ENCODE measurements around the gene QRFP.

Gene QRFP

DNA sequence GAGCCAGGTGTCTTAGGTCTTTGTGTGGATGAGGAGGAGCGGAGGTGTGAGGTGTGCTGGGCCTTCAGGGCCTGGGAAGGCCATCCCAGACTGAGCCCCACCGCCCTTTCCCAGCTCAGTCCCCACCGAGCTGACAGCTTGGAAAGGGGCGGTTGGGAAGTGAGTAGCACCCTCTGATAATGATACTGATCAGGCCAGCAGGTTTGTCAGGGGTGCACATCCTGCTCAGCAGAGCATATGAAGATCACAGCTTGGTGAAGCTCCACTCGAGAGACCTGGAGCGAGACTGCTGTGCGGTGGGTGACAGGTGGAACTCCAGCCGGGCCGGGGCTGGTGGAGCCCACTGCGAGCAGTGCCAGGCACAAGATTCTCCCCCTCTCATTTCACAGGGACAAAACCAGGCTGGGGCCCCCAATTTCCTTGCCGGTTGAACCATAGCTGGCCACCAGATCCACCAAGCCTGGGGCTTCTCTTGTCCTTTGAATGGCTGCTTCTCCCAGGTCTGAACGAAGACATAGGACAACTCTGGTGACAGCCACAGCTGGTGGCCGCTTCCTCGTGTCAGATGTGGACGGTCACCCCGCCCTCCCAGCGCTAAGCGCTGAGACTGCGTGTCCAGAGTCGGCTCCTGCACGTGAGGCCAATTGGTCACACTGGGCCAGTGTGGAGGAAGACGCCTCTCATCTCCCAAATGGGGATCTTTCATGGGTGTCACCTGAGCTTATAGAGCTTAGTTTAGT lies 8.3 kb downstream of the QRFP start:
- DNase-seq = no peak

DNA sequence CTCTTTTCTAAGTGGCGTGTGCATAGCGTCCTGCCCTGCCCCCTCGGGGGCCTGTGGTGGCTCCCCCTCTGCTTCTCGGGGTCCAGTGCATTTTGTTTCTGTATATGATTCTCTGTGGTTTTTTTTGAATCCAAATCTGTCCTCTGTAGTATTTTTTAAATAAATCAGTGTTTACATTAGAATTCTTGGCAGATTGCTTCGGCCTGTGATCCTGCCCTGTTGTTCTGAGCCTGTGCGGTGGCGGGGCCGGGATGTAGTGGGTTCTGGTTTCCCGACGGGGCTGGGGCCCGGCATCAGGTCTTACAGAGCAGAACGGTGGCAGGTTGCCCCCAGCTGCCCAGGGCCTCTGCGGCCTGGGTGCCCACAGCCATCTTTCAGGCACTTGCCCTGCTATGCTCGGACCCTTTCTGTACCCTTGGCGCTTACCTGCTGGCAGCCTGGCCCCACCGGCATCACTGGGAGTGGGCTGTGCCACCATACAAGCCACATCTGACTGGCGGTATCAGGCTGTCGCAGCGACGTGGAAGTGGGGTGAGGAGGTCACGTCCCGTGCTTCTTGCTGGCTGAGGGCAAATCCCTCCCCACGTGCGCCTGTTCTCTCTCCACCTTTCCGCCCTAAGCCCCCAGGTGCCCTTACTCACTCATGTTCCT lies 9.0 kb downstream of the QRFP start:
- DNase-seq = no peak

DNA sequence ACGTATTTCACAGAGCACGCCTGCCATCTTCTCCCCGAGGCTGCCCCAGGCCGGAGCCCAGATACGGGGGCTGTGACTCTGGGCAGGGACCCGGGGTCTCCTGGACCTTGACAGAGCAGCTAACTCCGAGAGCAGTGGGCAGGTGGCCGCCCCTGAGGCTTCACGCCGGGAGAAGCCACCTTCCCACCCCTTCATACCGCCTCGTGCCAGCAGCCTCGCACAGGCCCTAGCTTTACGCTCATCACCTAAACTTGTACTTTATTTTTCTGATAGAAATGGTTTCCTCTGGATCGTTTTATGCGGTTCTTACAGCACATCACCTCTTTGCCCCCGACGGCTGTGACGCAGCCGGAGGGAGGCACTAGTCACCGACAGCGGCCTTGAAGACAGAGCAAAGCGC lies 9.6 kb downstream of the QRFP start:
- DNase-seq = no peak

DNA sequence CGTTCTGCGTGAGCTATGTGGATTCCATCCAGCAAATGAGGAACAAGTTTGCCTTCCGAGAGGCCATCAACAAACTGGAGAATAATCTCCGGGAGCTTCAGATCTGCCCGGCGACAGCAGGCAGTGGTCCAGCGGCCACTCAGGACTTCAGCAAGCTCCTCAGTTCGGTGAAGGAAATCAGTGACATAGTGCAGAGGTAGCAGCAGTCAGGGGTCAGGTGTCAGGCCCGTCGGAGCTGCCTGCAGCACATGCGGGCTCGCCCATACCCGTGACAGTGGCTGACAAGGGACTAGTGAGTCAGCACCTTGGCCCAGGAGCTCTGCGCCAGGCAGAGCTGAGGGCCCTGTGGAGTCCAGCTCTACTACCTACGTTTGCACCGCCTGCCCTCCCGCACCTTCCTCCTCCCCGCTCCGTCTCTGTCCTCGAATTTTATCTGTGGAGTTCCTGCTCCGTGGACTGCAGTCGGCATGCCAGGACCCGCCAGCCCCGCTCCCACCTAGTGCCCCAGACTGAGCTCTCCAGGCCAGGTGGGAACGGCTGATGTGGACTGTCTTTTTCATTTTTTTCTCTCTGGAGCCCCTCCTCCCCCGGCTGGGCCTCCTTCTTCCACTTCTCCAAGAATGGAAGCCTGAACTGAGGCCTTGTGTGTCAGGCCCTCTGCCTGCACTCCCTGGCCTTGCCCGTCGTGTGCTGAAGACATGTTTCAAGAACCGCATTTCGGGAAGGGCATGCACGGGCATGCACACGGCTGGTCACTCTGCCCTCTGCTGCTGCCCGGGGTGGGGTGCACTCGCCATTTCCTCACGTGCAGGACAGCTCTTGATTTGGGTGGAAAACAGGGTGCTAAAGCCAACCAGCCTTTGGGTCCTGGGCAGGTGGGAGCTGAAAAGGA lies 10.9 kb downstream of the QRFP start:
- DNase-seq = no peak

DNA sequence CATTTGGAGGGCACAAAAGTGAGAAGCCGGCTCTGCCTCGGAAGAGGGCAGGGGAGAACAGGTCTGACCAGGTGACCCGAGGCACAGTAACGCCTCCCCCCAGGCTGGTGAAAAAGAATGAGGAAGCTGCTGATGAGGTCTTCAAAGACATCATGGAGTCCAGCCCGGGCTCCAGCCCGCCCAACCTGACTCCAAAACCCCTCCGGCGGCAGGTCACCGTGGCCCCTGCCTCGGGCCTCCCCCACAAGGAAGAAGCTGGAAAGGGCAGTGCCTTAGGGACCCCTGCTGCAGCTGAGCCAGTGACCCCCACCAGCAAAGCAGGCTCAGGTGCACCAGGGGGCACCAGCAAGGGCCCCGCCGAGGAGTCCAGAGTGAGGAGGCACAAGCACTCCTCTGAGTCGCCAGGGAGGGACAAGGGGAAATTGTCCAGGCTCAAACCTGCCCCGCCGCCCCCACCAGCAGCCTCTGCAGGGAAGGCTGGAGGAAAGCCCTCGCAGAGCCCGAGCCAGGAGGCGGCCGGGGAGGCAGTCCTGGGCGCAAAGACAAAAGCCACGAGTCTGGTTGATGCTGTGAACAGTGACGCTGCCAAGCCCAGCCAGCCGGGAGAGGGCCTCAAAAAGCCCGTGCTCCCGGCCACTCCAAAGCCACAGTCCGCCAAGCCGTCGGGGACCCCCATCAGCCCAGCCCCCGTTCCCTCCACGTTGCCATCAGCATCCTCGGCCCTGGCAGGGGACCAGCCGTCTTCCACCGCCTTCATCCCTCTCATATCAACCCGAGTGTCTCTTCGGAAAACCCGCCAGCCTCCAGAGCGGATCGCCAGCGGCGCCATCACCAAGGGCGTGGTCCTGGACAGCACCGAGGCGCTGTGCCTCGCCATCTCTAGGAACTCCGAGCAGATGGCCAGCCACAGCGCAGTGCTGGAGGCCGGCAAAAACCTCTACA lies 11.8 kb downstream of the QRFP start:
- no peak for DNase-seq

DNA sequence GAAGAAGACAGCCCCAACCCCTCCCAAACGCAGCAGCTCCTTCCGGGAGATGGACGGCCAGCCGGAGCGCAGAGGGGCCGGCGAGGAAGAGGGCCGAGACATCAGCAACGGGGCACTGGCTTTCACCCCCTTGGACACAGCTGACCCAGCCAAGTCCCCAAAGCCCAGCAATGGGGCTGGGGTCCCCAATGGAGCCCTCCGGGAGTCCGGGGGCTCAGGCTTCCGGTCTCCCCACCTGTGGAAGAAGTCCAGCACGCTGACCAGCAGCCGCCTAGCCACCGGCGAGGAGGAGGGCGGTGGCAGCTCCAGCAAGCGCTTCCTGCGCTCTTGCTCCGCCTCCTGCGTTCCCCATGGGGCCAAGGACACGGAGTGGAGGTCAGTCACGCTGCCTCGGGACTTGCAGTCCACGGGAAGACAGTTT lies 12.5 kb downstream of the QRFP start:
- DNase-seq = no peak

DNA sequence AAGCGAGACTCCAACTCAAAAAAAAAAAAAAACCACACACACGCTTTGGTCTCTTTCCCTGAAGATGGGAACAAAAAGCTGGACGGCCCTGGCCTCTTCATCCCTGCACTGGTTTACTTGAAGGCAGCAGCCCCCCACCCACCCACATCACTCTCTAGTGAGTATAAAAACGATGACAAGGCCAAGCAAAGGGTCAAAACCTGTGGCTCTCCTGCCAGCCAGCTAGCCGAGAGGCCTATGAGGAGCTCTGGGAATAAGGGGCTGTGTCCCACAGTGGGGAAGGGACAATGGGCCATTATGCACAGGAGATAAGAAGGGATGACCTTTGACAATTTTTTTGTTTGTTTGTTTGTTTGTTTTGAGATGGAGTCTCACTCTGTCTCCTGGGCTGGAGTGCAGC lies 13.1 kb downstream of the QRFP start:
- DNase-seq = no peak

DNA sequence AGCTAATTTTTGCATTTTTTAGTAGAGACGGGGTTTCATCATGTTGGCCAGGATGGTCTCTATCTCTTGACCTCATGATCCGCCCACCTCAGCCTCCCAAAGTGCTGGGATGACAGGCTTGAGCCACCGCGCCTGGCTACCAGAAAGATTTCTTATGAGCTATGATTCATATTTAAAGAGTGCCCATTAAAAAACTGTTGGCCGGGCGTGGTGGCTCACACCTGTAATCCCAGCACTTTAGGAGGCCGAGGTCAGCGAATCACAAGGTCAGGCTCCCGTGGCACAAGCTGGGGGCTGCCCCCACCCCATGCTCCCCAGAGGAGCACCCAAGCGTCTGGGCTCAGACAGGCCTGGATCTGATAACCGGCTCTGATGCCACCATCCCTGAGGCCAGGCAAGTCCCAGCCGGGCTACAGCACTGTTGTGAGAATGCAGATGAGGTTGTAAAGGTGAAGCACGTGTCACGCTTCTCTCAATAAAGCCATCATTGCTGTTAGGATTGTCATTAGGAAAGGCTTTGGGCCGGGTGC lies 13.9 kb downstream of the QRFP start:
- no peak for DNase-seq

DNA sequence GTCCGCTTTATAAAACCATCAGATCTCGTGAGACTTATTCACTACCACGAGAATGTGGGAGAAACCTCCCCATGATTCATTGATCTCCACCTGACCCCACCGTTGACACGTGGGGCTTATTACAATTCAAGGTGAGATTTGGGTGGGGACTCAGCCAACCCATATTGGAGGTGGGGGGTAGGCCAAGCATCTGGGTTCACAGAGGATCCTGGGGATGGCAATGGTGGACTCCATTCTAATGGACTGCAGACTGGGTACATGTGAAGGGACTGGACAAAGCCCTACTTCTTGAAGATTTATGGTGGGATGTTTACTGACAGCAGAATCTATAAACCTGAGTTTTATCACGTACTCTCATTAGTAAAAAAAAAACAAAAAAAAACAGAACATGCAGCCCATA lies 15.1 kb downstream of the QRFP start:
- DNase-seq = no peak

DNA sequence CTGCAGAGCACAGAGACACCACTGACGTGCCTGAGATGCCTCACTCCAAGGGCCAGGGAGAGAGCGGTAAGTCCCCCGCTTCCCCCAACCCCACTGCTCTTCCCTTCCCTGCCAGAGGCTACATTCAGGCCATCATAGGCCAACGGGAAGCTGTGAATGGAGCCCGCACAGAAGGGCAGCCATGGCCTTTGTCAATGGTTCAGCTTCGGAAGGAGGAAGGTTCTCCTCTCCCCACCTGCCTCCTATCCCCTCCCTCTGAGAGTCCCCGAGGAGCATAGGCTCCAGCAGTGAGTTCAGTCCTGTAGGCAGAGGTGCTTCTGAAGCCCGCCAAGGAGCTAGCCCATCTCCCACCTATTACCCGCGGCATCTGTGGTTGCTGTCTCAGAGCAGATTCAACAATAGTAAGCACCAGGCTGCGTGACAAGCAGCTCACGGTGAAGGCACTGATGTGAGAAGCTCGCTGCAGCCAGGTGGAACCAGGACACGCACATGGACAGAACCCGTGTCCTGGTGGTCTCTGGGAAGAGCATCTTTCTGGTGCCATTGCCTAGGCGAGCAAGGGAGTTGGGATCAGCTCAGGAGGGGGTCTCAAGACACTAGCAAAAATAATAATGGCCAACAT lies 15.9 kb downstream of the QRFP start:
- no peak for DNase-seq

DNA sequence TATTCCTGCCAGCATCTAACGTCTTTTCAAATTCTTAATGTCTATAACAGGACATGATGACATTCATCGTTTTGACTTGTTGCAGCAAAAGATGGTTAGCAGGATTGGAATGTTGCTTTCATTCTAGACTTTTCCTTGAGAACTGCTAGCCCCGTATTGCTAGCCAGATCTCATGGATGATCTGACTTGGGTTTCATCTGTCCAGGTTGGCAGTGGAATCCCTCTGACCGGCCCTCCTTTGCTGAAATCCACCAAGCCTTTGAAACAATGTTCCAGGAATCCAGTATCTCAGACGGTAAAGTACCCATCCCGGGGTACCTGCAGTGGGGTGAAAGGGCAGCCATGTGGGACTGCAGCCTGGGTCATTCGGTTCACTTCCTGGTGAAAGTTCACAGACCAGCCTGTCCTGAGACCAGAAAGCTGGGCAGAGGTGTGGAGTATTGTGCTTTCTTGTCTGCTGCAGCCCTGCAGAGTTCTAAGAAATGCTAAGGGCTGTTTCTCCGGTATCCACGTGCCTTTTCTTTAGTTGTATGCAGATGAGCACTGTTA lies 16.7 kb downstream of the QRFP start:
- no peak for DNase-seq

DNA sequence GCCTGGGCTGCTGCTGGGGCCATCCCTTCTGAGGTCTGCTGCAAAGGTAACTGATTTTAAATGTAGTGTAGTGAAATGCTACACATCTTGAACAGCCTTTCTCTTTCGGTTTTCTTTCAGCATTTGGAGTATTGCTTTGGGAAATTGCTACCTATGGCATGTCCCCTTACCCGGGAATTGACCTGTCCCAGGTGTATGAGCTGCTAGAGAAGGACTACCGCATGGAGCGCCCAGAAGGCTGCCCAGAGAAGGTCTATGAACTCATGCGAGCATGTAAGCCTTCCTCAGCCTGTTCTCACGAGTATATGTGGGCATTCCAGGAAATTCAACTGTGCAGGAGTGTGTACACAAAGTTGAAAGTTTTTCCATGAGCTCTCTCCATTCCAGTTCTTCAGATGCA lies 18.3 kb downstream of the QRFP start:
- no peak for DNase-seq

DNA sequence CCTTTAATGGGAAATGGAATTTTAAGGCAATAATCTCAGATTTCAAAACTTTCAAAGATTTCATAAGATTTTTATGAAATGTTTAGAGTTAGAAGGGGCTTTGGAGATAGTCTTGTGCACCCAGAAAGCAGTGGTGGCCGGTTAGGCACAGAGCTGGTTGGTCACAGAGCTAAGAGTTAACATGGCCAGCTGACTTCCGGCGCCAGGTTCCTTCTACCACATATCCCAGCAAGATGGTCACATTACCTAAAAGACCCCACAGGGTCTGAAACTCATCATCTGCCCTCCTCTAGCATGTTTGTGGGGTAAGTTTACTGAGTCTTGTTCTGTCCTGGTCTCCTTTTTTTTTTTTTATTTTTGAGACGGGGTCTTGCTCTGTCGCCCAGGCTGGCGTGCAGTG lies 19.3 kb downstream of the QRFP start:
- no peak for DNase-seq

DNA sequence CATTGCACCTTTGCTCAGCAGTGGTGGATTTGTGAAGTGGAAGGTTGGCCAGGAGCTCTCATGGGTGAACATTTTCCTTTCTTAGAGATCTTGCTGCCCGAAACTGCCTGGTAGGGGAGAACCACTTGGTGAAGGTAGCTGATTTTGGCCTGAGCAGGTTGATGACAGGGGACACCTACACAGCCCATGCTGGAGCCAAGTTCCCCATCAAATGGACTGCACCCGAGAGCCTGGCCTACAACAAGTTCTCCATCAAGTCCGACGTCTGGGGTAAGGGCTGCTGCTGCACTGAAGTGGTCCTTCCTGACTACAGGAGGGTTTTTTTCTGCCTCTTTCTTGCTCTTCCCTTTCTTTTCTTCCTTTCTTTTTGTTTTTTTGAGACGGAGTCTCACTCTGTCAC lies 21.8 kb downstream of the QRFP start:
- DNase-seq = no peak

DNA sequence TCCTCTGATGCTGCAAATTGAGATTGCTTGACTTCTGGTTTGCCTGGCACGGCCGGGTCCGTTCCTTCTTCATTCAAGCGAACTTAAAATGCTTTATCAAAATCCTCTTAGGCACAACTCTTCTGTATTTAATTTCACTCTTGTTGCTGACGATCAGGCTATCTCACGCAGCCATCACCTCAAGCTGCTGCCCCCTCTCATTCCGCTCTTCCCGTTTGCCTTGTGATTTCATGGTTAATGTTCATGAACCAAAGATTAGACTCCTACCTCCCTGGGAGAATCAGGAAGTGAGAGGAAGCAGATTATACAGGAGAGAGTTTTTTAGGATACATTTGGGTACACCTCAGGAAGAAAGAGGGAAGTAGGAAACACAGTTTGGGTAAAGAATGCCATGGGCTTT lies 22.6 kb downstream of the QRFP start:
- no peak for DNase-seq

DNA sequence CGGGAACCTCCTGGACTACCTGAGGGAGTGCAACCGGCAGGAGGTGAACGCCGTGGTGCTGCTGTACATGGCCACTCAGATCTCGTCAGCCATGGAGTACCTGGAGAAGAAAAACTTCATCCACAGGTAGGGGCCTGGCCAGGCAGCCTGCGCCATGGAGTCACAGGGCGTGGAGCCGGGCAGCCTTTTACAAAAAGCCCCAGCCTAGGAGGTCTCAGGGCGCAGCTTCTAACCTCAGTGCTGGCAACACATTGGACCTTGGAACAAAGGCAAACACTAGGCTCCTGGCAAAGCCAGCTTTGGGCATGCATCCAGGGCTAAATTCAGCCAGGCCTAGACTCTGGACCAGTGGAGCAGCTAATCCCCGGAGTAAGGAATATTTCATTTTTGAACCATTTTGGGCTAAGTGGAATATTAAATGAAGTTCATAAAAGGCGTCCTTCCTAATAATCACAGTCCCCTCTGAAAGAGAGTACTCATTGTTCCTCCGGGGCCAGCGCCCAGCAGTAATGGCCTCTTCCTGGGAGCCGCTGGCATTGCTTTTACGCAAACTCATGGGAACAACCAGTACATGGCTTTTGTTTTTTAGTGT lies 23.6 kb downstream of the QRFP start:
- no peak for DNase-seq

DNA sequence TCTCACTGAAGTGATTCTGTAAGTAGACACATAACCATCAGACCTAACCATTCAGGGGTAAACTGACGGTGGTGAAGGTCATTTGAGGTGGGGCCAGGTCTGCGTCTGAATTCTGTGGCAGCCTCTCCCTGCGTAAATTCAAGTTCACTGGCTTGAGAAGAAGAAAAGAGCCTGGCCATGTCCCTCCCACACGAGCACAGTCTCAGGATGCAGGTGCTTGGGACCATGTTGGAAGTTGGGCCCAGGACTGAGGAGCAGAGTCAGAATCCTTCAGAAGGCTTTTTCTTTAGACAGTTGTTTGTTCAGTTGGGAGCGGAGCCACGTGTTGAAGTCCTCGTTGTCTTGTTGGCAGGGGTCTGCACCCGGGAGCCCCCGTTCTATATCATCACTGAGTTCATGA lies 24.1 kb downstream of the QRFP start:
- DNase-seq = no peak

DNA sequence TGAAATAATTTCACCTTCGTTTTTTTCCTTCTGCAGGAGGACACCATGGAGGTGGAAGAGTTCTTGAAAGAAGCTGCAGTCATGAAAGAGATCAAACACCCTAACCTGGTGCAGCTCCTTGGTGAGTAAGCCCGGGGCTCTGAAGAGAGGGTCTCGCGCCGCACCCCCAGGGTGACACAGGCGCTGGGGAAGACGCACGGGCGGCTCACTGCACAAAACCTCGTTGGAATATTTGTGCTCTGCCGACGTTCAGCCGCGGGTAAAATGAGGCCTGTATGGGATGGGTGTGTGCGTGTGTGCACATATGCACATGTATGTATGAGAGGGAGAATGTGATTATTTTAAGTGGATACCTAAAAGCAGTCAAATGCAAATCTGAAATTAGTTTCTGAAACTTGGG lies 24.5 kb downstream of the QRFP start:
- no peak for DNase-seq

DNA sequence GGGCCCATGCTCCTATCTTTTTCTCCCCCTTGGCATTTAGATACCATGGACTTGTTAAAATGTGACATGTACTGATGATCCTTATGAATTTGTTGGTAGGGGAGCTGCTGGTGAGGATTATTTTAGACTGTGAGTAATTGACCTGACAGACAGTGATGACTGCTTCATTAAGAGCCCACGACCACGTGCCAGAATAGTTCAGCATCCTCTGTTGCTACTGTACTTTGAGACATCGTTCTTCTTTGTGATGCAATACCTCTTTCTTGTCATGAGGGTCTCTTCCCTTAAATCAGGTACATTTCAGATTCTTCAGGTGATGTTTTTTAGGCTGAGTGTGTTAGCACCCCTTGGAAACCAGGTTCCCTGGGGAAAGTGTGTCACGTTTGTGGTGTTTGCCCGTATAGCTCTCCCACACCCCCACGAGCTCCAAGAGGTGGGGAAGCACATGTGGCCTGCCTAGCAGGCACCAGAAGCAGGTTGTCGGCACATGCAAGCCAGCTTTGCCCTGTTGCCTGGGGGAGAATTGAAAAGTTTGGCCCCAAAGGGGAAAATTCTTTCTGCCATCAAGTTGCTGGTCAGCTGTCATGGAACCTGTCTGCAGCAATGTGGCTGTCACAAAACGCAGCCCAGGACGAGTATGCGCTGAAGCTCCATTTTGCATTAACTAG lies 25.1 kb downstream of the QRFP start:
- no peak for DNase-seq

DNA sequence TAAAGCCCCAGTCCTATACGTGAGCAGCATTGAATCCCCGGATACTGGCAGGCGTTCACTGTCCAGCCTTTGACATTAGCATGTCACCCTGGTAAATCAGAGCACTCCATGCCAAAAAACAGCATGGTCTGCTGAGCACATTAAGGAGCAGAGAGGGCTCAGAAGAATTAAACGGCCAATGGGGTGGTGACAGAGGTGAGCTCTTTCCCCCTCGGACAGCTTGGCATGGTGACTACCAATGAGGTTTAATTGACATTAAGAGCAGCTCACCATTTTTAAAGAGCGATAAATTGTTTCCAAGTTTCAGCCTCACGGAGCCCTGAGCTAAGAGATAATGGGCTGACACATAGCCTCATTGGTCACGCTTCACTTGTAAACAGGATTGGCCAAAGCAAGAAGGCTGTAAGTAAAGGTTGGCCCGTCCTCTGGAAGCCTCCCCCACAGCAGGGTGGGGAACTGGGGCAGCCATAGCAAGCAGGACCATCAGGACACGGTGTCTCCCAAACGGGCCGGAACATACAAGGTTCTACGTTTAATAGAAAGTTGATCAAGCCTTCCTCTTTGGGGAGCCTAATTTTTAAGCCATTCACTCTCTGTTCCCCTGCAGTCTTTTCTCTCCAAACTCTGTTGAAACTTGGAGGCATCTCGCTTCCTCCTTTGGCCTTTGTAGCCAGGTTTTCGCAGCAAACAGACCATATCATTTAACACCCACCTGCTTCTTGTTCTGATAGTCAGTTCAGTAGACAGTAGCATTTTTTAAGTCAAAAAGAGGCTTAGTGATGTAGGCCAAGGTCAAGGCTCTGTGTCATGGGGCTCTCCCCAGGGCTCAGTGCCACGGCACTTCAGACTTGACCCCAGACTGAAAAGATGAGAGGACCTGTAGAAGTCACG lies 25.9 kb downstream of the QRFP start:
- no peak for DNase-seq
